HCT116 (cell line): ENCODE measurements around the gene CMTM6. TPM values are rescaled to one million over a fixed set of nuclear protein-coding genes. Genes with fewer than 3 reads are reported as not detected.

Experiments
- ATAC-seq: fragments of 200-7000 bp; cut with Tn5 transposase; 2 replicates; pipeline ENCODE4 v1.9.1; 2020; ENCODE audit warnings: mild to moderate bottlenecking, moderate library complexity
- BruUV-seq: library from RNA; stranded (reverse); fragments of 400-500 nt; replicated peaks from 2 replicates; lab custom pipeline; 2021; lab: Mats Ljungman, UMichigan
- CTCF ChIA-PET: fragments of 300-600 bp; sonication (Branson Sonifier 250); formaldehyde crosslinking; loops from one replicate; lab custom pipeline; 2021; ENCODE audit warnings: antibody characterized with exemption; lab: Charles Lee
- POLR2A ChIA-PET: fragments of 300-600, 350-600 bp; sonication (Branson Sonifier 250); formaldehyde crosslinking; loops from one replicate; lab custom pipeline; 2021; ENCODE audit warnings: antibody characterized with exemption; lab: Charles Lee
- RAD21 ChIA-PET, 2 experiments: fragments of 300-600 bp; sonication (Branson Sonifier 250); formaldehyde crosslinking; loops; one replicate each; lab custom pipeline; 2023; ENCODE audit warnings: low total read pairs in 2 of 2; ENCODE audit not compliant: uncharacterized antibody in 2 of 2, unreplicated experiment in 2 of 2, low non-redundant PET in 1 of 2; lab: Charles Lee
- DNase-seq: peaks from one replicate; pipeline ENCODE4 v3.0.0-alpha.2; 2010; ENCODE audit warnings: low read depth, low spot score
- H2AFZ ChIP-seq: fragments of 200-600 bp; shearing (Covaris generic), sonication (generic); 2 replicates; pipeline ENCODE4 v1.6.1; 2017; ENCODE audit warnings: low read depth, mixed run types, mixed read lengths, antibody characterized with exemption, low read length; ENCODE audit not compliant: poor library complexity, severe bottlenecking
- H3K27ac ChIP-seq: 2 replicates; pipeline ENCODE4 v1.5.1; 2012; ENCODE audit warnings: low read depth, low read length
- H3K27me3 ChIP-seq: fragments of 200-600 bp; sonication (generic); 2 replicates; pipeline ENCODE4 v1.6.1; 2016; ENCODE audit warnings: mixed run types, low read length, mixed read lengths; ENCODE audit not compliant: insufficient read depth
- H3K36me3 ChIP-seq, 2 experiments: fragments of 200-500 bp in 1 of 2; fragments of 200-600 bp in 1 of 2; sonication (Bioruptor generic) in 1 of 2; sonication (generic) in 1 of 2; 2 replicates each; pipeline versions ENCODE4 v1.5.1 to v1.6.1; 2014 to 2016; ENCODE audit warnings: low read length in 2 of 2, inconsistent platforms in 1 of 2, mixed read lengths in 1 of 2, mixed run types in 1 of 2; ENCODE audit not compliant: insufficient read depth in 2 of 2, control insufficient read depth in 1 of 2
- H3K4me1 ChIP-seq, 2 experiments: fragments of 200-600 bp in 1 of 2; sonication (generic) in 1 of 2; 2 replicates each; pipeline versions ENCODE4 v1.5.1 to v1.6.1; 2012 to 2017; ENCODE audit warnings: low read length in 2 of 2, inconsistent platforms in 1 of 2, mild to moderate bottlenecking in 1 of 2, mixed read lengths in 1 of 2, mixed run types in 1 of 2, moderate library complexity in 1 of 2; ENCODE audit not compliant: insufficient read depth in 2 of 2, control insufficient read depth in 1 of 2
- H3K4me2 ChIP-seq: fragments of 200-600 bp; sonication (generic); 2 replicates; pipeline ENCODE4 v1.6.1; 2017; ENCODE audit warnings: mixed run types, low read length, mixed read lengths
- H3K4me3 ChIP-seq, 2 experiments: fragments of 200-600 bp in 1 of 2; sonication (generic) in 1 of 2; replicated peaks in 1 of 2; 2 replicates each; pipeline ENCODE4 v1.5.1; 2011 to 2016; ENCODE audit warnings: low read length in 2 of 2, control low read depth in 1 of 2, low read depth in 1 of 2, mild to moderate bottlenecking in 1 of 2, mixed read lengths in 1 of 2, mixed run types in 1 of 2
- H3K79me2 ChIP-seq: fragments of 200-600 bp; sonication (generic); 2 replicates; pipeline ENCODE4 v1.6.1; 2017; ENCODE audit warnings: mild to moderate bottlenecking, mixed run types, low read length, moderate library complexity, mixed read lengths; ENCODE audit not compliant: insufficient read depth
- H3K9ac ChIP-seq: fragments of 200-600 bp; sonication (generic); 2 replicates; pipeline ENCODE4 v1.6.1; 2016; ENCODE audit warnings: low read length, mixed read lengths
- H3K9me2 ChIP-seq: fragments of 200-600 bp; sonication (generic), shearing (Covaris generic); 2 replicates; pipeline ENCODE4 v1.6.1; 2017; ENCODE audit warnings: mixed run types, mild to moderate bottlenecking, moderate library complexity; ENCODE audit not compliant: insufficient read depth
- H3K9me3 ChIP-seq, 2 experiments: fragments of 200-500 bp in 1 of 2; fragments of 200-600 bp in 1 of 2; sonication (Bioruptor generic) in 1 of 2; sonication (generic) in 1 of 2; 2 replicates each; pipeline ENCODE4 v1.6.1; 2014 to 2017; ENCODE audit warnings: low read length in 2 of 2, mixed read lengths in 2 of 2, inconsistent platforms in 1 of 2, low read depth in 1 of 2, mild to moderate bottlenecking in 1 of 2, mixed run types in 1 of 2, moderate library complexity in 1 of 2; ENCODE audit not compliant: control insufficient read depth in 1 of 2, insufficient read depth in 1 of 2
- H4K20me1 ChIP-seq: fragments of 200-600 bp; sonication (generic), shearing (Covaris generic); 2 replicates; pipeline ENCODE4 v1.6.1; 2017; ENCODE audit warnings: mixed run types, mild to moderate bottlenecking, moderate library complexity; ENCODE audit not compliant: insufficient read depth
- POLR2AphosphoS5 ChIP-seq: IDR thresholded peaks from 2 replicates; pipeline ENCODE4 v1.6.1; 2011; ENCODE audit warnings: mild to moderate bottlenecking, low read depth, low read length, moderate library complexity
- intact Hi-C: fragments of 100-400 bp; cut with micrococcal nuclease; formaldehyde crosslinking; loops from 2 replicates; pipeline ENCODE4 v1.10.0; 2022
- microRNA-seq: library from miRNA; unstranded; fragments of <30 nt; microRNA quantifications from one replicate; pipeline ENCODE4, GENCODE V29; 2016; ENCODE audit warnings: borderline number of aligned reads
- total RNA-seq: library from RNA; stranded (reverse); gene quantifications from one replicate; pipeline ENCODE4 v1.2.1, GENCODE V29; 2021; ENCODE audit not compliant: unreplicated experiment

The CMTM6 gene
- total RNA-seq, 1 experiment from 2014 or later, result 41.1 TPM

GRCh38 chr3:32431481-32431880 is 71.2 kb downstream of the CMTM6 start:
- CTCF ChIA-PET, result no interaction called here
- POLR2A ChIA-PET, result no interaction called here

More at GRCh38 chr3:32431481-32431880, 71.2 kb downstream of the CMTM6 start:
- TF ChIP-seq POLR2AphosphoS5, result no peak
- Histone ChIP-seq H3K79me2 (peaks cover 97% of the 10 kb centered on the region), H3K9ac (no peak overlapping the region), H2AFZ (no peak overlapping the region), H3K9me3 (no peaks in the 10 kb centered on the region), H3K4me2 (no peak overlapping the region), H3K9me2 (no peaks in the 10 kb centered on the region; the same call in 1 of the 2 replicates), H3K27ac (no peak overlapping the region), H3K4me1 (peaks cover 0 to 58% of the 10 kb centered on the region in 2 experiments; a peak in 2 of 4 replicates), H3K4me3 (no peak overlapping the region), H3K27me3 (no peaks in the 10 kb centered on the region), H3K36me3 (no peaks in the 10 kb centered on the region; a peak in 1 of 4 replicates), H4K20me1 (no peaks in the 10 kb centered on the region)
- intact Hi-C loops, result no loop called here
- RAD21 ChIA-PET, result no interaction called here
- BruUV-seq, result no TSS peak
- DNase-seq (no peak), ATAC-seq (no peak)

Small RNAs within 50 kb of the gene (microRNA-seq; reads per million reads assigned to microRNA genes)
- gene MIR548AY, result not detected

Other genes starting within 250 kb of the CMTM6 start
- 62.6 TPM for gene CMTM7, start 111.0 kb downstream of the CMTM6 start, total RNA-seq
- gene DYNC1LI1, start 68.0 kb upstream of the CMTM6 start, total RNA-seq, result 39.4 TPM
- gene CNOT10, start 182.3 kb upstream of the CMTM6 start, total RNA-seq, result 47.4 TPM